Endothelial cell of umbilical vein (primary cell): ENCODE data around the gene DNAH1. TPM values are rescaled to one million over a fixed set of nuclear protein-coding genes. Genes with fewer than 3 reads are reported as not detected.

Experiments
- BruUV-seq: library from RNA; stranded (reverse); fragments of 400-500 nt; replicated peaks from 2 replicates; lab custom pipeline; 2021; lab: Mats Ljungman, UMichigan
- CTCF ChIA-PET: fragments of 300-600, 350-600 bp; sonication (Branson Sonifier 250); formaldehyde crosslinking; loops from one replicate; lab custom pipeline; 2021; ENCODE audit warnings: antibody characterized with exemption, inconsistent platforms; lab: Charles Lee
- POLR2A ChIA-PET: fragments of 300-600, 350-600 bp; sonication (Branson Sonifier 250); formaldehyde crosslinking; loops from one replicate; lab custom pipeline; 2021; ENCODE audit warnings: antibody characterized with exemption, inconsistent platforms; lab: Charles Lee
- DNase-seq: peaks from one replicate; pipeline ENCODE4 v3.0.0-alpha.2; 2011; ENCODE audit warnings: low read depth, low spot score
- FAIRE-seq: peaks from 2 replicates; lab custom pipeline; 2011; peaks lifted over from hg19 to GRCh38; lab: Jason Lieb, UNC
- H2AFZ ChIP-seq: 2 replicates; pipeline ENCODE4 v1.6.0; 2012; ENCODE audit warnings: low read depth, low read length, control low read depth, inconsistent platforms
- H3K27ac ChIP-seq: 2 replicates; pipeline ENCODE4 v1.5.1; 2011; ENCODE audit warnings: low read depth, mild to moderate bottlenecking, control low read depth, low read length, moderate library complexity; ENCODE audit not compliant: insufficient read depth
- H3K27me3 ChIP-seq, 2 experiments: 2 replicates each; pipeline versions ENCODE4 v1.6.0 to v1.6.1; 2011; ENCODE audit warnings: low read length in 2 of 2, mixed read lengths in 1 of 2; ENCODE audit not compliant: control insufficient read depth in 2 of 2, insufficient read depth in 2 of 2
- H3K36me3 ChIP-seq, 2 experiments: 2 replicates in 1 of 2; 3 replicates in 1 of 2; pipeline ENCODE4 v1.5.1; 2011; ENCODE audit warnings: low read length in 2 of 2, mild to moderate bottlenecking in 1 of 2, moderate library complexity in 1 of 2; ENCODE audit not compliant: control insufficient read depth in 2 of 2, insufficient read depth in 2 of 2; ENCODE audit errors: extremely low read depth in 1 of 2
- H3K4me1 ChIP-seq: 3 replicates; pipeline ENCODE4 v1.5.1; 2011; ENCODE audit warnings: mild to moderate bottlenecking, low read length; ENCODE audit not compliant: control insufficient read depth, insufficient read depth; ENCODE audit errors: extremely low read depth
- H3K4me2 ChIP-seq: 2 replicates; pipeline ENCODE4 v1.6.1; 2011; ENCODE audit warnings: low read length, control low read depth, mixed read lengths; ENCODE audit not compliant: insufficient read depth
- H3K4me3 ChIP-seq, 3 experiments: fragments of 200-600 bp in 1 of 3; sonication (generic), shearing (Covaris generic) in 1 of 3; replicated peaks in 1 of 3; 2 replicates each; pipeline ENCODE4 v1.5.1; 2011 to 2016; ENCODE audit warnings: control low read depth in 3 of 3, low read length in 3 of 3, mild to moderate bottlenecking in 2 of 3, inconsistent platforms in 1 of 3, low read depth in 1 of 3, moderate library complexity in 1 of 3; ENCODE audit not compliant: insufficient read depth in 1 of 3
- H3K79me2 ChIP-seq: 2 replicates; pipeline ENCODE4 v1.6.0; 2012; ENCODE audit warnings: low read length, inconsistent platforms; ENCODE audit not compliant: control insufficient read depth, insufficient read depth
- H3K9ac ChIP-seq: replicated peaks from 2 replicates; pipeline ENCODE3; 2011; ENCODE audit warnings: low read length, control low read depth; ENCODE audit not compliant: insufficient read depth; ENCODE audit errors: extremely low read depth
- H3K9me1 ChIP-seq: replicated peaks from 3 replicates; pipeline ENCODE4 v1.6.0; 2011; ENCODE audit warnings: mild to moderate bottlenecking, low read length; ENCODE audit not compliant: control insufficient read depth, insufficient read depth; ENCODE audit errors: extremely low read depth
- H3K9me3 ChIP-seq: replicated peaks from 2 replicates; pipeline ENCODE4 v1.5.1; 2012; ENCODE audit warnings: low read length, inconsistent platforms; ENCODE audit not compliant: control insufficient read depth, insufficient read depth
- H4K20me1 ChIP-seq: replicated peaks from 2 replicates; pipeline ENCODE3; 2011; ENCODE audit warnings: mild to moderate bottlenecking, low read length; ENCODE audit not compliant: control insufficient read depth, insufficient read depth; ENCODE audit errors: extremely low read depth
- CTCF ChIP-seq, 2 donors: IDR thresholded peaks; 1 replicate in 1 of 2; 2 replicates in 1 of 2; pipeline ENCODE4 v1.5.1; 2011; ENCODE audit warnings: low read length in 2 of 2, mild to moderate bottlenecking in 2 of 2, moderate library complexity in 2 of 2, control low read depth in 1 of 2, inconsistent platforms in 1 of 2, low read depth in 1 of 2; ENCODE audit not compliant: insufficient read depth in 1 of 2; ENCODE audit errors: extremely low read depth in 1 of 2
- EZH2 ChIP-seq: IDR thresholded peaks from 2 replicates; pipeline ENCODE4 v1.6.1; 2012; ENCODE audit warnings: borderline replicate concordance, low read depth, mild to moderate bottlenecking, moderate library complexity, low read length, inconsistent platforms; ENCODE audit not compliant: severe bottlenecking
- FOS ChIP-seq: IDR thresholded peaks from 2 replicates; pipeline ENCODE4 v1.6.1; 2011; ENCODE audit warnings: mild to moderate bottlenecking, low read length, moderate library complexity, borderline replicate concordance; ENCODE audit not compliant: insufficient read depth
- GATA2 ChIP-seq: IDR thresholded peaks from 2 replicates; pipeline ENCODE4 v1.7.0; 2011; ENCODE audit warnings: low read depth, mild to moderate bottlenecking, moderate library complexity, mixed read lengths, low read length; ENCODE audit not compliant: insufficient read length, insufficient read depth
- JUN ChIP-seq: IDR thresholded peaks from 2 replicates; pipeline ENCODE4 v1.6.1; 2011; ENCODE audit warnings: borderline replicate concordance, low read depth; ENCODE audit not compliant: insufficient read length, insufficient read depth
- MAX ChIP-seq: IDR thresholded peaks from 2 replicates; pipeline ENCODE4 v1.6.1; 2011; ENCODE audit not compliant: insufficient read depth, insufficient read length
- MYC ChIP-seq: IDR thresholded peaks from one replicate; pipeline ENCODE4 v1.6.1; 2011; ENCODE audit warnings: mild to moderate bottlenecking, low read depth, low read length
- POLR2A ChIP-seq: IDR thresholded peaks from 2 replicates; pipeline ENCODE4 v1.6.1; 2012; ENCODE audit warnings: low read depth, mild to moderate bottlenecking, control low read depth, low read length
- POLR2AphosphoS5 ChIP-seq: IDR thresholded peaks from 2 replicates; pipeline ENCODE4 v1.6.1; 2012; ENCODE audit warnings: low read depth, mild to moderate bottlenecking, control low read depth, low read length, moderate library complexity; ENCODE audit not compliant: insufficient read depth
- dilution Hi-C: fragments of 300-500 bp; cut with MboI; formaldehyde crosslinking; loops from one replicate; pipeline ENCODE4 v1.15.0; 2019; ENCODE audit warnings: low sequenced_read_pairs; ENCODE audit not compliant: extremely low pct_ligation_motif_present
- intact Hi-C: fragments of 100-400 bp; cut with micrococcal nuclease; formaldehyde crosslinking; loops from one replicate; pipeline ENCODE4 v1.10.0; 2022
- polyA plus RNA-seq, 4 experiments: library from polyadenylated mRNA; depleted of rRNA in 3 of 4; stranded (reverse) in 3 of 4; unstranded in 1 of 4; fragments of >200 nt; gene quantifications; 2 replicates each; pipeline versions ENCODE4 v1.2.1 to v1.2.3, GENCODE V29; 2011 to 2012; ENCODE audit warnings: missing spikeins in 1 of 4
- total RNA-seq: library from RNA; stranded (reverse); gene quantifications from 2 replicates; pipeline ENCODE4 v1.2.3, GENCODE V29; 2021

DNAH1 gene
- total and polyA plus RNA-seq, 2 donors (not counting 3 experiments of a cell fraction or from before 2014, with no cell fraction given) = 5.8 to 6.0 TPM

GRCh38 chr3:52434491-52435115, 118.5 kb downstream of the DNAH1 start:
- Histone ChIP-seq H3K79me2 (no peaks in the 10 kb centered on the region), H3K4me1 (peaks cover 15% of the 10 kb centered on the region), H3K4me2 (no peak overlapping the region), H3K9ac (no peak overlapping the region), H3K36me3 (peaks cover 0 to 12% of the 10 kb centered on the region in 2 experiments), H3K27ac (no peak overlapping the region), H3K4me3 (no peak overlapping the region), H2AFZ (no peak overlapping the region), H4K20me1 (no peaks in the 10 kb centered on the region), H3K9me1 (no peaks in the 10 kb centered on the region), H3K27me3 (no peaks in the 10 kb centered on the region), H3K9me3 (no peaks in the 10 kb centered on the region)
- CTCF ChIA-PET = interaction anchor here (0.6 to 4.6 kb wide), 2 partner anchors 12 to 336 kb away, joined by 4 to 24 read pairs; partner anchors contain the start of genes NEK4 and SEMA3G
- no peak for DNase-seq
- BruUV-seq = no TSS peak
- dilution Hi-C loops = no loop called here
- no peak for FAIRE-seq
- no peak for TF ChIP-seq POLR2A
- no peak for TF ChIP-seq JUN
- TF ChIP-seq MAX = no peak
- TF ChIP-seq MYC = no peak
- no peak for TF ChIP-seq GATA2
- TF ChIP-seq POLR2AphosphoS5 = no peak
- no peak for TF ChIP-seq EZH2
- TF ChIP-seq CTCF (IDR thresholded peaks at IDR 0.05; ENCODE audit: extremely low read depth in 1 of 2, insufficient read depth in 1 of 2, low read depth in 1 of 2, low read length in 2 of 2) = no peak
- no peak for TF ChIP-seq FOS
- POLR2A ChIA-PET = no interaction called here
- intact Hi-C loops = no loop called here
